PC-3 (cell line): ENCODE measurements around the gene DLG2.

Experiments used
- CTCF ChIP-seq: fragments of 300-600 bp; sonication (generic); conservative IDR thresholded peaks from 2 replicates; pipeline ENCODE4 v1.5.1; 2017; ENCODE audit warnings: antibody characterized with exemption, low read depth, mild to moderate bottlenecking, low read length
- EZH2 ChIP-seq: fragments of 300-600 bp; sonication (generic); IDR thresholded peaks from one replicate; pipeline ENCODE4 v1.6.1; 2017; ENCODE audit warnings: antibody characterized with exemption, mild to moderate bottlenecking, low read length; ENCODE audit not compliant: unreplicated experiment
- EZH2phosphoT487 ChIP-seq: fragments of 300-600 bp; sonication (generic); IDR thresholded peaks from 2 replicates; pipeline ENCODE4 v1.6.1; 2018; ENCODE audit warnings: mild to moderate bottlenecking, antibody characterized with exemption, low read length, borderline replicate concordance

DNA sequence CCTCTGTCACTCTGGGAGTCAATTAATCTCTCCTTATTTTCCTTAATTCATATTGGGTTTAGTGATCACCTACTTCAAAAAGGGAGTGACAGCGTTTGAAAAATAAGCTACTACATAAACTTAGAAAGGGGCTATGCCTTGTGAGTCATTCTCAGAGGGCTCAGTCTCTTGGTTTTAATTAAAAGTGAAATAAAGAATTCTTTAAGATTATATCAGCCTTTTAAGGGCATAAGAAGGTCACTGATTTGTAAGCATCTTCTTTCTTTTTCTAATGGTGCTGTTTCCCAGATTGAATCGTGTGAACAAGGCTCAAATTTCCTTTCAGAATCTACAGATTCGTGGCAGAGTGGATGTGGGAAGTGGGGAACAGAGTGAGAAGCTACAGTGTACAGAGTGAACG lies 1704.8 kb downstream of the DLG2 start:
- TF ChIP-seq CTCF = no peak
- TF ChIP-seq EZH2phosphoT487 = no peak
- no peak for TF ChIP-seq EZH2
